Fibroblast of skin of left biceps (primary cell): ENCODE measurements around the gene KCNK4.

Source experiments
- DNase-seq, 2 experiments: peaks; one replicate each; pipeline ENCODE4 v3.0.0-alpha.2; 2013; ENCODE audit warnings: low read depth in 2 of 2

Gene KCNK4

DNA sequence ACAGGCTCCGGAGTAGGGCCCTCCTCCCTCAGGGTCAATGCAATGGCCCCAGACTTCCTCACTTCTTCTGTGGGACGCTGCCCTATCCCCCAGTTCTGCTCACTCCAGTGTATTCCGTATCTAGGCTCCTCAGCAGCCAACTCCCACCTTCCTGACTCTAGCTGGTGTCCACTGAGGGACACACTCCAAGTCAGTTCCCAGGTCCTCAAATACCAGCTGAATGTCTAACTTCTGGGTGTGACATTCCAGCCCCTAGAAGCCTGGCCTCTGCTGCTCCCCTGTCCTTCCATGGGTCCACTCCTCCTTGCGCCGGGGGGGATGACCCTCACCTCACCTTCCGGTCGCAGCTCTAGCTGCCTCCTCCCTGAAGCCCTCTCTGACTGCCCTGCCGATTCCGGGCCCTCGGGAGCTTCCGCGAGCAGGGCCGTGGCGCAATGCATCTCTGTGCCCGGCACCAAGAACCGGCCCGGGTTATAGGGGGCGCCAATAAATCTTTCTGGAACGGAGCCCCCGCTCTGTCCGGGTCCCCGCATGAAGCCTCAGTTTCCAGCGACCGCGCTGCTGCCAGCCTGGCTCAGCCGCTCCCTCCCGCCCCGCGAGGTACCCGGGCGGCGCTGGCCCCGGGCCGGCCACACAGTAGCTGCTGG lies 22.1 kb upstream of the KCNK4 start:
- no peak for DNase-seq

- DNase-seq, result peak; percentile 100
These were observed 21.4 kb upstream of the KCNK4 start for GRCh38 chr11:64269540-64270220.

DNA sequence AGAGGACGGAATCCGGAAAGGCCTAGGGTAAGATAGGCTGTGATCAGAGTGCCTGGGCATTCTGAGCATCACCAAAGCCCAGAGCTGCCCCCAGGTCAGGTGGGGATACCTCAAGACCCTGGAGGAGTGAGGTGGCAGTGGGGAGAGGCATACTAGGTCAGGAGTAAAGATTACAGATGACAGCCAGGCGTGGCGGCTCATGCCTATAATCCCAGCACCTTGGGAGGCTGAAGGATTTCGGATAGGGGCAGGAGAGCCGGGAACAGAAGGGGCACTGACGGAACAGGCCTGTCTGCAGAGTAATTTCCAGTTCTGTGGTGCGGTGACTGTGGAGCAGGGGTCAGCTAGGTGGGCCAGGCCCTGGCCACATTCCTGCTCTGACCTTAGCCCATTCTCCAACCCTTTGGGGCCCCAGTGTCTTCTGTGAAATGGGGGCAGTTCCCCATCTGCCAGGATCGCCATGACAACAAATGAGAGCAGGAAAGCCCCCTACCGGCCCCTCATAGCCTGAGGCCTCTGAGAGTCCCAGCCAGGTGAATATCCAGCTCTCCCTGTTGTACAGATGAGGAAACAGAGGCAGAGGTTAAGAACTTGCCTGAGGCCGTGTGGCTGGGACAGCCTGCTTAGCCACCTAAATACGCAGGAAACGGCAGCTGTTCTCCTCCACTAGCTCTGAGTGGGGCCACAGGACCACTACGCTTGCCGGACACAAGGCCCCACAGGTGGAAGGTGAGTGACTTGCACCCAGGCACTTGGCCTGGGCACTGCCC lies 15.9 kb upstream of the KCNK4 start:
- DNase-seq, result no peak

DNA sequence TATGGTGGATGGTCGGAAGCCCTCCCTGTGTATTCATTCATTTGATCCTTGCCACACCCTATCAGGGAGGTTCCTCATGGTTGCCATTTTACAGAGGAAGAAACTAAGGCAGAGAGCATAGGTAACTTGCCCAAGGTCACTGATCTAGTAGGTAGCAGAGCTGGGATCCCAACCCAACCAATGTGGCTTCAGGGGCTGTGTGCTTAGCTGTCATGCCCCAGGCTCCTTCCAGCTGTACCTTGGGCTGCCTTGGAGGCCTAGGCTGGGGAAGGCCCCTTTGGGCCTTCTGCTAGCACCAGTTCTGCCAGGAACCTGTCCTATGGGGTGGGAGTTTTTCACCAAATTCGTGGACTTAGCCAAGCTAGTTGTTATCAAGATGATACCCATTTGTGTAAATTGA lies 15.3 kb upstream of the KCNK4 start:
- no peak for DNase-seq

DNA sequence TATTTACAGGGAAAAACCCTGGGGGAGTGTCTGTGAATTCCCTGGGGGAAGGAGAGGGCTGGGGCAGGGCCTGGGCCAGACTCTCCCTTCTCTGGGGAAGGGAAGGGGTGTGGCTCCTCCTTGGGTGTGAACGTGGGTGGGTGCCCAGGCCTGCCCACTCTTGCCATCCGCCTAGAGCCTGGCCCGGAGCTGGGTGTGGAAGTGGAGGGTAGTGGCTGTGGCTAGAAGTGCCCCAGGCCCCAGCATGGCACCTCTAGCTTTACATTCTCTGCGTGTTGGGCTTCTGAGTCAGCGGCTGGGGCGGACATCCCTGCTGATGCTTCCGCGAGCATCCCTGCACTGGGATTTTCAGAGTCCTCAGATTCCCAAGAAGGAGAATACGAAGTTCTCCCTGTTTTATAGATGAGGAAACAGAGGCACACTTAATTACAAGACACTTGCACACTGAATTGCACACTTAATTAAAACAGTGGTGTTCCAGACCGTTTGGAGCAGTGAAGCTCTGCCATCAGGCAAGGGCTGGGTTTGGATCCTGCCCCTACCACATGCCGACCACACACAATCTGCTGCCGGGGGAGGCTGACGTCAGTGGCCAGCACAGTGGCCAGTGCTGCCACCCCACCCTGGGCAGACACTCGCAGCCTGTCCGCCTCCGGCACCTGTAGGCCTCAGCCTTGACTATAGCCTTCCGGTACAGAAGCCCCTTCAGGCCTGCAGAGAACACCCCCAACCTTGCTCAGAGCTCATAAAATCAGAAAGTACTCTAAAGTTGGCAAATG lies 14.3 kb upstream of the KCNK4 start:
- no peak for DNase-seq

DNA sequence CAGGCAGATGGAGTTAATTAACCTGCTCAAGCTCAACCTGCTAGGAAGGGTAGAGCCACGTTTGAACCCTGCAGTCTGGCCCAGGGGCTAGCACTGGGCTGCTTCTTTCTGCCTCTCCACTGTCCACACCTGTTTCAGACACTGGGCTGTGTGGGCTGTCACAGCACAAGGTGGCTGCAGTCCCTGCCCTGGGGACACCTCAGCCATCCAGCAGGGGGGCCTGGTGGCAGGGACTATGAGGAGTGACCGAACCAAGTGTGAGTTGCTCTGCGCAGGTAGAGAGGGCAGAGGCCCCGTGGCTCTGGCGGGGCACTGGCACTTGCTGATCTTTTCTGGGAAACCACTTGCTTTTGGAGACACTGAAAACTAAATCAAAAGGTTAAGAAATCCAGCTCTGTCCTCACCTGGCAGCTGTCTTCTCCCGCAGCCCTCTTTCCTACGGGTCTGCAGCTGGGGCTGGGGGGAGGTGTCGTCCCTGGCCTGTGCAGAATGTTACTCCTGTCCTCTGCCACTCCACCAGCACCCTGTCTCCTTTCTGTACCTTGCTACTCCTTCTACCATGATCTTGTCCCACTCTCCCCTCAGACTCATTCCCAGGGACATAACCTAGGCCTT lies 12.4 kb upstream of the KCNK4 start:
- no peak for DNase-seq

DNA sequence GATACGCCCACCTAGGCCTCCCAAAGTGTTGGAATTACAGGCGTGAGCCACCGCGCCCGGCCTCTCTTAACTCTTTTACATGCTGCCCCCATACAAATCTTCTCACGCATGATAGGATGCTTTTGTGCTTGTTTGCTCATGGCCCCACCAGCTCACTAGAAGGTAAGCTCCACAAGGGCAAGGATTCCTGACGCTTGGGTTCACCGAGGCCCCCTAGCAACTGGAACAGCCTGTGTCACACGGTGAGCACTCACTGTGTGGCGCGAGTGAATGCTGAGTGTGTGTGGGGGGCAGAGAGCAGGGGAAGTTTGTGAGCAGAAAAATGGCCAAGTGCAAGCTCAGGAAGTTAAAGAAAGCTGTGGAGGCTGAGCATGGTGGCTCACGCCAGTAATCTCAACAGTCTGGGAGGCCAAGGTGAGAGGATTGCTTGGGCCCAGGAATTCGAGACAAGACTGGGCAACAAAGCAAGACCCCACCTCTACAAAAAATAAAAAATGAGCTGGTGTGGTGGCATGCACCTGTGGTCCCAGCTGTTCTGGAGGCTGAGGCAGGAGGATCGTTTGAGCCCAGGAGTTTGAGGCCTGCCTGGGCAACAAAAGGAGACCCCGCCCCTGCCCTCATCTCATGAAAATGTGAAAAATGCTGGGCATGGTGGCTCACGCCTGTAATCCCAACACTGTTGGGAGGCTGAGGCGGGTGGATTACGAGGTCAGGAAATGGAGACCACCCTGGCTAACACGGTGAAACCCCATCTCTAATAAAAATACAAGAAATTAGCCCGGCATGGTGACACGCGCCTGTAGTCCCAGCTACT lies 8.9 kb upstream of the KCNK4 start:
- no peak for DNase-seq

DNA sequence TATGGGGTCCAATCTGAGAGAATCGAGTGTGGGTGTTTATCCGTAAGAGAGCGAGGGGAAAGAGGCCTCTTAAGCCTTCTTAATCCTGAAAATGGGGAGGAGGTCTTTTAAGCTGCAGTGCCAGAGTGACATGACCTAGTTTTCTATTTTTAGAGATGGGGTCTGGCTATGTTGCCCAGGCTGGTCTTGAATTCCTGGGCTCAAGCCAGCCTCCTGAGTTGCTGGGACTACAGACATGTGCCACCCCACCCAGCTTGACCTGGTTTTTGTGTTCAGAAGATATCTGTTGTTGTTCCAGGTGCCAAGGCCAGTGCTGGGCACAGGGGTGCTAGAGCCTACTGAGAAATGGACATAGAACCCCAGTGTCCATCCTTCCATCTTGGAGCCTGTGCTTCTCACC lies 8.0 kb upstream of the KCNK4 start:
- no peak for DNase-seq

DNA sequence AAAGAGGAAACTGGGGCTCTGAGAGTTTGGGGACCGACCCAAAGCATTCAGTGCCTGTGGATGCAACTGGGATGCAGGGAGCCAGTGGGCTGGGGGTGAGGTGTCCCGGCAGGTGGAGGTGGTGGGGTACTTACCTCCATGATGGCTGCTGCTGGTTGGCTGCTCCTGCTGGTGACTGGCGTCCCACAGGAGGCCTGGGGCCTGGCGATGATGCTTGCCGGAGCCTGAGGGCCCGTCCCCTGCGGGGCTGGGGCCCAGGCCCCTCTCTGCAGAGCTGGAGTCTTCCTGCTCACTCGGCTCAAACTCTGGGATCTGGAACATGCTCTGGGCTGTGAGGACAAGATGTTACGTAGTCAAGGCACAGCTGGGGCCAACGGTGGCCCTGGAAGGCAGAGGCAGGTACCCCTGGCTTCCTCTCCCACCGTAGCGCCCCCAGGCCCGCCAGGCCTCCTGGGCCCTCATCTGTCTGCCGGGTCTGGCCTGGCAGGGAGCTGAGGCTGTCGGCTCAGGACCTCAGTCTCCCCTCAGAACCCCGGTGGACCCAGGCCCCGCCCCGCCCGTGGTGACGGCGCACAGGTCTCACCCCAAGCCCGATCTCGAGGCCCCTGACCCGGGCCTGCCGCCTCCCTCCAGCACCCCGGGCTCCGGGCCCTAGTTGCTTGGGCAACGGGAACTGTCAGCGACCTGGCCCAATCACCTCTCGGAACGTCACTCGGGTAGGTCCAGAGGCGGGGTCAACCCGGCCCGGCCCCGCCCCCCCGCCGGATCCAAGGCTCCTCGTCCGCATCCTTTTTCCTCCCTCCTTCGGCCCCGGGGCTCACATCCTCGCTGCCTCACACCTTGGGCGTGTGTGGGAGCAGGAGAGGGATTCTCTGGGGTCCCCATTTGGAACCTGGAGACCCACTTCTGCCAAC lies 6.8 kb upstream of the KCNK4 start, which contains the start of gene BAD:
Gene BAD, minus strand, starts transcription at position 618 of the 914 bp plus-strand sequence. Its CDS starts 297 bp downstream, at position 321.
- peak; percentile 67 to 68 for DNase-seq

DNA sequence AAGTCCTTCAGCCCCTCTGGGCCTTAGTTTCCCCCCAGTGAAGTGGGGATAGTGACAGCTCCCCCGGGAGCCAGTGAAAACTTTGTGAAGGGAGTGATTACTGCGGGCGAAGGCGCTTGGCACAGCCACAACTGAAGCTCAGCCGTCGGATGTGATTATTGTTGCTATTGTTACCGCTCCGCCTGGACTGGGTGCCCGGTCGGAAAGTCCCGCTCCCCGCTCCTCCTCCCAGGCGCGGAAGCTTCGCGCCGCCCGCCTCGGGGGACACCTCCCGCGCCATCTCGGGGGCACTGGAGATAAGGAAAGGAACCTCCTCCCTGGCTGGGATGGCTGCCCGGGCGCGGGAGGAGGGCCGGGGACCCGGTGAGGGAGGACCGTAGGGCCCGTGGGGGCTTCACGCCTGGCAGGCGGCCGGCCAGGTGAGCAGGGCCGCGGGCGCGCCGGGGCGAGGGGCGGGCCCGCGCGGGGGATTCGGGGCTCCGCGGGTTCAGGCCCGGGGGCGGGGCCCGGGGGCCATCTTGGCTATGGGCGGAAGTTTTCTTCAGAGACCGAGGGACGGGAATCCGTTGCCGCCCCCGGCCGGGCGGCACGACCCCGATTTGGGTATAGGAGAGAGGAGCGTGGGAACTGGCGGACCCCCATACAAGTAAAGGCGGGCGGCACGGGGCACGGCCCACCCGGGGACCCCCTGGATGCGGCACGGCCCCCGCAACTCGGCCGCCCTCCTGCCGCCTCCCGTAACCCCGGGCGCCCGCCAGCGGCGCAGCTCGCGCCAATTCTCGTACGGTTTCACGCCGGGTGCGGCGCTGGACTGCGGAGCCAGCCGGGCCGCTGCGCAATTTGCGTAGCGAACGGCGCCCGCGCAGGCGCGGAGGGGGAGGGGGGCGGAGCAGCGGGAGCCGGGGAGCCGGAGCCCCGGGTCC lies 5.9 kb upstream of the KCNK4 start, which contains the start of gene GPR137:
Gene GPR137, plus strand, starts transcription at position 887 of the 923 bp plus-strand sequence. CDS start 677 bp downstream, outside the sequence.
- peak in 1 of 2 experiments; percentile 36 for DNase-seq

GRCh38 chr11:64285885-64286800 lies 5.0 kb upstream of the KCNK4 start:
- no peak for DNase-seq

DNA sequence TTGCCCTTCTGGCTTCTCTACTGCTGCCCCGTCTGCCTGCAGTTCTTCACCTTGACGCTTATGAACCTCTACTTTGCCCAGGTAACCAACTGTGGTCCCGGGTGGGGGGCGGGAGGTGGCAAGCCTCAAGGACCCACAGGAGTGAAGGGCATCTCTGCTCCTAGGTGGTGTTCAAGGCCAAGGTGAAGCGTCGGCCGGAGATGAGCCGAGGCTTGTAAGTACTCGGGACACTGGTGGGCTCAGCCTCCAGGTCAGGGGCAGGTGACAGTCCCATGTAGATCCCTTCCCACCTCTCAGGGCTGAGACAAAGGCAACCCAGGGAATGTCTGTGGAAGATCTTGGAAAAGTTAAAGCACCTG lies 4.3 kb upstream of the KCNK4 start:
- DNase-seq, result no peak

DNA sequence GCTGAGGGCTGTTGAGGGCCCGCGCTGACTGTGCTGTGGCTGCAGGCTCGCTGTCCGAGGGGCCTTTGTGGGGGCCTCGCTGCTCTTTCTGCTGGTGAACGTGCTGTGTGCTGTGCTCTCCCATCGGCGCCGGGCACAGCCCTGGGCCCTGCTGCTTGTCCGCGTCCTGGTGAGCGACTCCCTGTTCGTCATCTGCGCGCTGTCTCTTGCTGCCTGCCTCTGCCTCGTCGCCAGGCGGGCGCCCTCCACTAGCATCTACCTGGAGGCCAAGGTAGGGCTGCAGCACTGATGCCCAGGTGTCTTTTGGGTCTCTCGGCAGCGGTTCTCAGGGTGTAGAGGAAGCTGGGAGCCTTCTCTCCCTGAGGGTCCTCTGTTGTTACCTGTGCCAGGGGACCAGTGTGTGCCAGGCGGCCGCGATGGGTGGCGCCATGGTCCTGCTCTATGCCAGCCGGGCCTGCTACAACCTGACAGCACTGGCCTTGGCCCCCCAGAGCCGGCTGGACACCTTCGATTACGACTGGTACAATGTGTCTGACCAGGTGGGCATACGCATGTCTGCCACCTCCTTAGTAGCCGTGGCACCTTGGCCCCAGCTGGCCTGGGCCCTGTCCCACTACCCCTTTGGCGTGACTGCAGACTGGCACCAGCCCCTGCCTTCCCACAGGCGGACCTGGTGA lies 3.3 kb upstream of the KCNK4 start:
- no peak for DNase-seq

GRCh38 chr11:64288353-64288750 lies 2.8 kb upstream of the KCNK4 start:
- DNase-seq, result no peak

- no peak for DNase-seq
These were observed 2.0 kb upstream of the KCNK4 start for GRCh38 chr11:64289002-64289564.
